ENCODE measurements around the gene KIF19.

- TF ChIP-seq POLR2AphosphoS5 (IDR thresholded peaks at IDR 0.05), result no peak
- no peak for TF ChIP-seq CTCF (IDR thresholded peaks at IDR 0.05)
- TF ChIP-seq EP300 (IDR thresholded peaks at IDR 0.05), result no peak
These were observed 20.0 kb upstream of the KIF19 start for GRCh38 chr17:74305865-74306654.

Measured in stomach (tissue), 4 donors.